Sigmoid colon (tissue), 4 donors: Measurements from ENCODE around the gene PLRG1.

Source experiments
- EP300 ChIP-seq, 4 donors: sonication (generic); formaldehyde crosslinking; IDR thresholded peaks; one replicate each; pipeline ENCODE4 v1.6.1; 2017; ENCODE audit warnings: antibody characterized with exemption in 4 of 4
- TF ChIP-seq, protein P1 (sequence below), 4 experiments: fragments of 450-650 bp in 3 of 4; fragments of 200-600 bp in 1 of 4; IDR thresholded peaks; one replicate each; pipeline ENCODE4 v1.5.1; 2016 to 2019; ENCODE audit warnings: antibody characterized with exemption in 4 of 4, mild to moderate bottlenecking in 3 of 4, moderate library complexity in 2 of 4

DNA sequence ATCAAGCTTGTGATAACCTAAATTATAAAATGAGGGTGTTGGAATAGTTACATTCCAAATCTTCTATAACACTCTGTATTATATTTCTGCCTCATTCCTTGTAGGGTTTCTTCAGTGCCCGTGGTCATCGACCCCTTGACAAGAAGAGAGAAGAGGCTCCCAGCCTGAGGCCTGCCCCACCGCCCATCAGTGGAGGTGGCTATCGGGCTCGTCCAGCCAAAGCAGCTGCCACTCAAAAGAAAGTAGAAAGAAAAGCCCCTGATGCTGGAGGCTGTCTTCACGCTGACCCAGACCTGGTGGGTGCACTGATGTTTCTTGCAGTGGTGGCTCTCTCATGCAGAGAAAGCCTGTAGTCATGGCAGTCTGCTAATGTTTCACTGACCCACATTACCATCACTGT is 15.5 kb upstream of the PLRG1 start:
- no peak for TF ChIP-seq EP300 (IDR thresholded peaks at IDR 0.05)
- TF ChIP-seq, protein P1, sequence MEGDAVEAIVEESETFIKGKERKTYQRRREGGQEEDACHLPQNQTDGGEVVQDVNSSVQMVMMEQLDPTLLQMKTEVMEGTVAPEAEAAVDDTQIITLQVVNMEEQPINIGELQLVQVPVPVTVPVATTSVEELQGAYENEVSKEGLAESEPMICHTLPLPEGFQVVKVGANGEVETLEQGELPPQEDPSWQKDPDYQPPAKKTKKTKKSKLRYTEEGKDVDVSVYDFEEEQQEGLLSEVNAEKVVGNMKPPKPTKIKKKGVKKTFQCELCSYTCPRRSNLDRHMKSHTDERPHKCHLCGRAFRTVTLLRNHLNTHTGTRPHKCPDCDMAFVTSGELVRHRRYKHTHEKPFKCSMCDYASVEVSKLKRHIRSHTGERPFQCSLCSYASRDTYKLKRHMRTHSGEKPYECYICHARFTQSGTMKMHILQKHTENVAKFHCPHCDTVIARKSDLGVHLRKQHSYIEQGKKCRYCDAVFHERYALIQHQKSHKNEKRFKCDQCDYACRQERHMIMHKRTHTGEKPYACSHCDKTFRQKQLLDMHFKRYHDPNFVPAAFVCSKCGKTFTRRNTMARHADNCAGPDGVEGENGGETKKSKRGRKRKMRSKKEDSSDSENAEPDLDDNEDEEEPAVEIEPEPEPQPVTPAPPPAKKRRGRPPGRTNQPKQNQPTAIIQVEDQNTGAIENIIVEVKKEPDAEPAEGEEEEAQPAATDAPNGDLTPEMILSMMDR (IDR thresholded peaks at IDR 0.05): no peak
